ENCODE results near the gene TLR4. TPM values are rescaled to one million over a fixed set of nuclear protein-coding genes. Genes with fewer than 3 reads are reported as not detected.

The TLR4 gene
- total and polyA plus RNA-seq, 2 experiments from 2014 or later, result 0.06 TPM; not detected in 1

GRCh38 chr9:117719161-117719920 is 15.1 kb downstream of the TLR4 start:
- H3K4me3 ChIP-seq, result no peak overlapping the region
- no peak for DNase-seq (ENCODE audit: low read depth in 1 of 2, low spot score in 1 of 2)
- H3K36me3 ChIP-seq, result no peaks in the 10 kb centered on the region
- no peak overlapping the region for H3K27ac ChIP-seq
- TF ChIP-seq CTCF (IDR thresholded peaks at IDR 0.05; ENCODE audit: low read depth, low read length), result no peak
- H3K4me1 ChIP-seq (ENCODE audit: low read depth), result peaks cover 30% of the 10 kb centered on the region
- no peaks in the 10 kb centered on the region for H3K9me3 ChIP-seq (ENCODE audit: low read depth)
- H3K27me3 ChIP-seq, result no peaks in the 10 kb centered on the region

GRCh38 chr9:117720066-117720465 is 15.9 kb downstream of the TLR4 start:
- no peaks in the 10 kb centered on the region for H3K9me3 ChIP-seq (ENCODE audit: low read depth)
- peaks cover 31% of the 10 kb centered on the region for H3K4me1 ChIP-seq (ENCODE audit: low read depth)
- H3K27me3 ChIP-seq, result no peaks in the 10 kb centered on the region
- H3K36me3 ChIP-seq, result no peaks in the 10 kb centered on the region
- no peak overlapping the region for H3K4me3 ChIP-seq
- no peak for DNase-seq (ENCODE audit: low read depth in 1 of 2, low spot score in 1 of 2)
- TF ChIP-seq CTCF (IDR thresholded peaks at IDR 0.05; ENCODE audit: low read depth, low read length), result no peak
- H3K27ac ChIP-seq, result no peak overlapping the region

- no peaks in the 10 kb centered on the region for H3K27me3 ChIP-seq
- no peaks in the 10 kb centered on the region for H3K9me3 ChIP-seq (ENCODE audit: low read depth)
- TF ChIP-seq CTCF (IDR thresholded peaks at IDR 0.05; ENCODE audit: low read depth, low read length), result no peak
- no peaks in the 10 kb centered on the region for H3K36me3 ChIP-seq
- H3K27ac ChIP-seq, result no peak overlapping the region
- no peak overlapping the region for H3K4me3 ChIP-seq
- DNase-seq (ENCODE audit: low read depth in 1 of 2, low spot score in 1 of 2), result no peak
- peaks cover 31% of the 10 kb centered on the region for H3K4me1 ChIP-seq (ENCODE audit: low read depth)
Observed at GRCh38 chr9:117720555-117720954, 16.4 kb downstream of the TLR4 start.

GRCh38 chr9:117720987-117721386 is 16.8 kb downstream of the TLR4 start:
- Histone ChIP-seq H3K27ac (no peak overlapping the region), H3K4me3 (no peak overlapping the region)
- no peak for TF ChIP-seq CTCF (IDR thresholded peaks at IDR 0.05; ENCODE audit: low read depth, low read length)

GRCh38 chr9:117722108-117722761 is 18.0 kb downstream of the TLR4 start:
- no peak overlapping the region for H3K27ac ChIP-seq
- TF ChIP-seq CTCF (IDR thresholded peaks at IDR 0.05; ENCODE audit: low read depth, low read length), result no peak
- no peaks in the 10 kb centered on the region for H3K27me3 ChIP-seq
- no peak overlapping the region for H3K4me3 ChIP-seq
- H3K9me3 ChIP-seq (ENCODE audit: low read depth), result no peaks in the 10 kb centered on the region
- H3K36me3 ChIP-seq, result no peaks in the 10 kb centered on the region
- H3K4me1 ChIP-seq (ENCODE audit: low read depth), result peaks cover 31% of the 10 kb centered on the region
- no peak for DNase-seq (ENCODE audit: low read depth in 1 of 2, low spot score in 1 of 2)

More at GRCh38 chr9:117720987-117721386, 16.8 kb downstream of the TLR4 start:
- Histone ChIP-seq H3K9me3 (ENCODE audit: low read depth) (no peaks in the 10 kb centered on the region), H3K4me1 (ENCODE audit: low read depth) (peaks cover 31% of the 10 kb centered on the region), H3K27me3 (no peaks in the 10 kb centered on the region), H3K36me3 (no peaks in the 10 kb centered on the region)
- DNase-seq (ENCODE audit: low read depth in 1 of 2, low spot score in 1 of 2), result no peak

Measured in cardiac muscle cell (in vitro differentiated cells and primary cell).